GM18511 (cell line): Measurements from ENCODE around the gene SERGEF.
A peak's percentile ranks its signal among the peaks of the same experiment; 100 is the strongest.

Experiments
- ATAC-seq: cut with Tn5 transposase; IDR thresholded peaks from one replicate; pipeline ENCODE4 v1.9.1; 2021; ENCODE audit warnings: mild to moderate bottlenecking, moderate library complexity; ENCODE audit not compliant: unreplicated experiment

Gene SERGEF

GRCh38 chr11:17760102-17761029, 252.5 kb downstream of the SERGEF start:
- ATAC-seq, result peak; percentile 73

GRCh38 chr11:17755891-17756290, 257.0 kb downstream of the SERGEF start:
- no peak for ATAC-seq

GRCh38 chr11:17753641-17754040, 259.2 kb downstream of the SERGEF start:
- no peak for ATAC-seq

- no peak for ATAC-seq
These were observed 259.7 kb downstream of the SERGEF start for GRCh38 chr11:17753153-17753552.

- no peak for ATAC-seq
These were observed 260.7 kb downstream of the SERGEF start for GRCh38 chr11:17752144-17752543.

- ATAC-seq, result no peak
These were observed 261.3 kb downstream of the SERGEF start for GRCh38 chr11:17751558-17751957.

GRCh38 chr11:17750801-17751165, 262.1 kb downstream of the SERGEF start:
- no peak for ATAC-seq

GRCh38 chr11:17750013-17750800, 262.6 kb downstream of the SERGEF start:
- no peak for ATAC-seq

- no peak for ATAC-seq
These were observed 263.8 kb downstream of the SERGEF start for GRCh38 chr11:17748761-17749721.

- no peak for ATAC-seq
These were observed 264.8 kb downstream of the SERGEF start for GRCh38 chr11:17748044-17748443.

GRCh38 chr11:17747131-17747955, 265.5 kb downstream of the SERGEF start:
- ATAC-seq, result no peak

- no peak for ATAC-seq
These were observed 266.8 kb downstream of the SERGEF start for GRCh38 chr11:17746096-17746495.

- ATAC-seq, result no peak
These were observed 267.6 kb downstream of the SERGEF start for GRCh38 chr11:17745023-17745772.

- no peak for ATAC-seq
These were observed 268.5 kb downstream of the SERGEF start for GRCh38 chr11:17744151-17744940.

GRCh38 chr11:17743808-17744119, 269.1 kb downstream of the SERGEF start:
- no peak for ATAC-seq

GRCh38 chr11:17743026-17743807, 269.6 kb downstream of the SERGEF start:
- ATAC-seq, result no peak

GRCh38 chr11:17742019-17742418, 270.8 kb downstream of the SERGEF start:
- no peak for ATAC-seq

- ATAC-seq, result no peak
These were observed 271.4 kb downstream of the SERGEF start for GRCh38 chr11:17741487-17741886.
